Motor neuron (in vitro differentiated cells): Measurements from ENCODE around the gene RAPGEF1. TPM values are rescaled to one million over a fixed set of nuclear protein-coding genes. Genes with fewer than 3 reads are reported as not detected.

ENCODE experiments used
- ATAC-seq, 8 experiments: fragments of 200-7000 bp; cut with Tn5 transposase; replicated peaks in 6 of 8; 2 replicates each; pipeline ENCODE4 v1.8.0; 2021; ENCODE audit warnings: mild to moderate bottlenecking in 8 of 8, moderate library complexity in 8 of 8
- H3K27ac ChIP-seq, 2 donors: fragments of 250-450 bp; sonication (Bioruptor Pico); 2 replicates each; pipeline ENCODE4 v1.9.0; 2021; ENCODE audit warnings: antibody characterized with exemption in 2 of 2, mild to moderate bottlenecking in 2 of 2, moderate library complexity in 1 of 2
- H3K4me1 ChIP-seq, 2 donors: fragments of 250-450 bp; sonication (Bioruptor Pico); replicated peaks in 1 of 2; 2 replicates each; pipeline ENCODE4 v1.6.1; 2021; ENCODE audit warnings: antibody characterized with exemption in 2 of 2, mild to moderate bottlenecking in 2 of 2, moderate library complexity in 1 of 2
- H3K4me3 ChIP-seq, 5 donors: fragments of 250-450 bp; sonication (Bioruptor Pico); 2 replicates each; pipeline ENCODE4 v1.9.0; 2021; ENCODE audit warnings: antibody characterized with exemption in 5 of 5, mild to moderate bottlenecking in 5 of 5, moderate library complexity in 4 of 5
- WGBS, 10 experiments: fragments of 450-650 bp; shearing (Covaris generic); methylation state at CpG; one replicate each; pipeline ENCODE4 v1.0.0; 2022; 5-methylcytosine and 5-hydroxymethylcytosine counted together
- in situ Hi-C, 9 experiments: fragments of 400-800 bp; cut with MboI; loops; one replicate each; pipeline ENCODE4 v1.15.0; 2021; ENCODE audit warnings: low sequenced_read_pairs in 9 of 9, low pct_unique_long_range_greater_than_20kb in 2 of 9; ENCODE audit not compliant: unreplicated experiment in 9 of 9
- total RNA-seq, 8 experiments: library from RNA; unstranded; fragments of 300-600 nt; gene quantifications; 2 replicates each; pipeline versions ENCODE4 v1.2.3 to v1.2.4, GENCODE V29; 2022

Gene RAPGEF1
- total RNA-seq, 8 experiments from 2014 or later: 15.4 to 42.0 (median 24.9) TPM

- no peak overlapping the region for H3K4me3 ChIP-seq
- 83 to 100% (median 86%) methylated on average over 1 to 3 of the region's 16 CpGs; no CpG with 5 or more reads in 7 of the 10 experiments for WGBS, 10 experiments
- no peak overlapping the region for H3K27ac ChIP-seq
- ATAC-seq: no peak
- H3K4me1 ChIP-seq: no peaks in the 10 kb centered on the region
- in situ Hi-C loops: loop anchor here in 1 of 9 experiments (25.0 kb wide), 1 partner anchor 133 kb away; the partner anchor contains the start of gene RAPGEF1
These were observed 136.0 kb downstream of the RAPGEF1 start for GRCh38 chr9:131603711-131604439.

GRCh38 chr9:131603199-131603598 lies 136.7 kb downstream of the RAPGEF1 start:
- Histone ChIP-seq H3K4me3 (no peak overlapping the region), H3K4me1 (no peaks in the 10 kb centered on the region), H3K27ac (no peak overlapping the region)
- no peak for ATAC-seq
- in situ Hi-C loops: loop anchor here in 1 of 9 experiments (25.0 kb wide), 1 partner anchor 134 kb away; the partner anchor contains the start of gene RAPGEF1
- 80 to 100% (median 90%) methylated on average over 1 to 6 of the region's 9 CpGs; no CpG with 5 or more reads in 5 of the 10 experiments for WGBS, 10 experiments

GRCh38 chr9:131601683-131602181 lies 138.1 kb downstream of the RAPGEF1 start:
- H3K27ac ChIP-seq: no peak overlapping the region
- no peaks in the 10 kb centered on the region for H3K4me1 ChIP-seq
- 90 to 100% (median 99%) methylated on average over 3 to 13 of the region's 14 CpGs; no CpG with 5 or more reads in 2 of the 10 experiments for WGBS, 10 experiments
- in situ Hi-C loops: loop anchor here in 1 of 9 experiments (25.0 kb wide), 1 partner anchor 136 kb away; the partner anchor contains the start of gene RAPGEF1
- no peak for ATAC-seq
- H3K4me3 ChIP-seq: no peak overlapping the region

- 83 to 100% (median 89%) methylated on average over 1 to 7 of the region's 17 CpGs; no CpG with 5 or more reads in 5 of the 10 experiments for WGBS, 10 experiments
- H3K4me1 ChIP-seq: no peaks in the 10 kb centered on the region
- no peak overlapping the region for H3K4me3 ChIP-seq
- ATAC-seq: no peak
- in situ Hi-C loops: loop anchor here in 5 of 9 experiments (10.0 to 25.0 kb wide), 2 partner anchors 139 to 147 kb away; partner anchors contain the start of gene RAPGEF1 (in 5 of the 5)
- no peak overlapping the region for H3K27ac ChIP-seq
These were observed 141.8 kb downstream of the RAPGEF1 start for GRCh38 chr9:131598121-131598520.

DNA sequence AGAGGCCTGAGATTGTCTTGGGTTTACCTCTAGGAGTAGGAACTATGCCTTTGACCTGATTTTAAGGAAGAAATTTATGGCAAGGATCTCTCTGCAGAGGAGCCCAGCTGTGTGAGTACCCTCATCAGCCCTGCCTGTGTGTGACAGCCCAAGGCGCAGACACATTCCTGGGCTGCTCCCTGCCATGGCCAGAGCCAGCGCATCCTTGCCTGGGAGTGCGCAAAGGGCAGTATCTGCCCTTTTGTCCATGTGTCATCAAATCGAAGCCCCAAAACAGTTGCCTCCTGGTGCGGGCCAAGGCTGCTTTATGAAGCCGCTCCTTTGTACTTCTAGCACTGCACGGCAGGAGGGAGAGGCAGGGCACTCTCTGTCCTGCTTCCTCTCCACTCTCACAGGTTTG lies 142.6 kb downstream of the RAPGEF1 start:
- ATAC-seq: no peak
- H3K4me3 ChIP-seq: no peak overlapping the region
- 80 to 100% (median 92%) methylated on average over 1 to 4 of the region's 7 CpGs; no CpG with 5 or more reads in 4 of the 10 experiments for WGBS, 10 experiments
- no peaks in the 10 kb centered on the region for H3K4me1 ChIP-seq
- in situ Hi-C loops: loop anchor here in 5 of 9 experiments (10.0 to 25.0 kb wide), 2 partner anchors 140 to 148 kb away; partner anchors contain the start of gene RAPGEF1 (in 5 of the 5)
- H3K27ac ChIP-seq: no peak overlapping the region

- whole genome bisulfite sequencing, 10 experiments: 92 to 100% (median 100%) methylated on average over 1 to 3 of the region's 4 CpGs; no CpG with 5 or more reads in 7 of the 10 experiments
- no peak overlapping the region for H3K27ac ChIP-seq
- in situ Hi-C loops: loop anchor here in 5 of 9 experiments (10.0 to 25.0 kb wide), 2 partner anchors 141 to 148 kb away; partner anchors contain the start of gene RAPGEF1 (in 5 of the 5)
- H3K4me3 ChIP-seq: no peak overlapping the region
- no peaks in the 10 kb centered on the region for H3K4me1 ChIP-seq
- no peak for ATAC-seq
These were observed 143.5 kb downstream of the RAPGEF1 start for GRCh38 chr9:131596430-131596743.

GRCh38 chr9:131595696-131596429 lies 144.0 kb downstream of the RAPGEF1 start:
- Histone ChIP-seq H3K27ac (no peak overlapping the region), H3K4me1 (no peaks in the 10 kb centered on the region), H3K4me3 (no peak overlapping the region)
- ATAC-seq: peak in 2 of 8 experiments; percentile 54 to 64
- 0 to 100% (median 94%) methylated on average over 1 to 10 of the region's 20 CpGs; no CpG with 5 or more reads in 1 of the 10 experiments for WGBS, 10 experiments
- in situ Hi-C loops: loop anchor here in 5 of 9 experiments (10.0 to 25.0 kb wide), 2 partner anchors 141 to 149 kb away; partner anchors contain the start of gene RAPGEF1 (in 5 of the 5)

DNA sequence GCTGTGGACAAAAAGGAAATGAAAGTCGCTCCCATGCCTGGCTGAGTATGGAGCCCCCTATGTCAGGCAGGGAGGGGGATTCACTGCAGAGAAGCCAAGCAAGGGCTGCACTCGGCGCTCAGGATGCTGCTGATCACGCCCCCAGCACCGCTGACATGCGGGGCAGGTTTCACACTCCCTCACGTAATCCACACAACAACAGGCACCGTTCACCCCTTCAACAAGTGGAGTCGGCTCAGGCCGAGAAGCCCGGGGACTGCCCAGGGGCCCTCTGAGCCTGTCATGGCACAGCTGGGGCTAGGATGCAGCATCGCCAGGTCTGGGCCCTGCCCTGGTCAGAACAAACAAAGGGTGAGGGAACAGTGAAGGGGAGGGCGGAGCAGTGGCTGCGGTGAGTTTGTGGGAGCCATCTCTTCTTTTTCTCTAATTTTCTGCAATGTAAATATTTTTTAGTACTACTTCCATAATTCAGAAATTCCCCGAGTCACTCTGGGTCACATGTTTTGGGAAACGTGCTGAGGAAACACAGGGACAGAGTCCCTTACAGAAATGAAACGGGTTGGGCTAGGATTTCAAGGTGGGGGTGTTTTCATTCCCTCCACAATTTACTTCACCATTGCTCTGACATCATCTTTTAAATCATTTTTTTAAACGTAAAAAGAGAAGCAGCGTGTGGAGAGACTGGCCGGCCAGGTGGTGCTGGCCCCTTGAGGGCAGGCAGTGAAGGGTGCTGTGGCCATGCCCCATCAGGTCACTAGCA lies 144.8 kb downstream of the RAPGEF1 start:
- Histone ChIP-seq H3K4me1 (no peaks in the 10 kb centered on the region), H3K4me3 (no peak overlapping the region), H3K27ac (no peak overlapping the region)
- ATAC-seq: peak in 5 of 8 experiments; percentile 15 to 37 (median 18)
- in situ Hi-C loops: loop anchor here in 5 of 9 experiments (10.0 to 25.0 kb wide), 2 partner anchors 142 to 150 kb away; partner anchors contain the start of gene RAPGEF1 (in 5 of the 5)
- 47 to 86% (median 60%) methylated on average over 3 to 9 of the region's 20 CpGs; no CpG with 5 or more reads in 2 of the 10 experiments for WGBS, 10 experiments

DNA sequence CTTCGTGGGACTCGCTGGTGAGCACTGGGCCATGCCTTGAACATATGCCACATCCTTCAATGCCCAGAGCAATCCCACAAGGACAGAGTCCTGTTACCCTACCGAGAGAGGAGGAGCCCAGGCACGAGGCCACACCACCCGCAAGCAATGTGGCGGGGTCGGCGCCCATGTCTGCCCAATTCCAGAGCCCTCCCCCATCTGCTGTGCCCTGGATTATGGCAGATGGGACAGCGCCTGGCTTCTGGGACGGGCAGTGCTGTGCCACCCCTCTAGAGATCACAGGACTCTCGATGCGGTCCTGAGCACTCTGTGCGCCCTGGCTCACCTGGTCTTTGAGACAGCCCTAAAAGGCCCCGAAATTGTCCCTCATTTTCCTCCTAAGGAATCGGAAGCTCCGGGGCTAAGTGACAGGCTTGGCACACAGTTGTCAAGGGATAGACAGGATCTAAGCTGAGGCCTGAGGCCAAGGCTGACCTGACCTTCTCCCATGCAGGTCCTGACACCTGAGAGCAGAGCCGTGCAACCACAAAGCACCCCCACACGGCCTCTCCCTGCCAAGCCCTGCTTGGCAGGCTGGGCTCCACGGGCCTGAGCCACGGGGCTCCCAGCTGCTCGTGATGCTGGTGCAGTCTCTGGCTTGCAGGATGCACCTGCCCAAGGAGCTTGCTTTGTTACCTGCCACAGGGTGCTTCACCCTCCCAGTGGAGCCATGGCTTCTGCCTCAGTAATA lies 145.8 kb downstream of the RAPGEF1 start:
- H3K27ac ChIP-seq: no peak overlapping the region
- H3K4me3 ChIP-seq: no peak overlapping the region
- no peaks in the 10 kb centered on the region for H3K4me1 ChIP-seq
- 60 to 100% (median 94%) methylated on average over 1 to 7 of the region's 21 CpGs; no CpG with 5 or more reads in 5 of the 10 experiments for WGBS, 10 experiments
- no peak for ATAC-seq
- in situ Hi-C loops: loop anchor here in 5 of 9 experiments (10.0 to 25.0 kb wide), 2 partner anchors 143 to 151 kb away; partner anchors contain the start of gene RAPGEF1 (in 5 of the 5)

DNA sequence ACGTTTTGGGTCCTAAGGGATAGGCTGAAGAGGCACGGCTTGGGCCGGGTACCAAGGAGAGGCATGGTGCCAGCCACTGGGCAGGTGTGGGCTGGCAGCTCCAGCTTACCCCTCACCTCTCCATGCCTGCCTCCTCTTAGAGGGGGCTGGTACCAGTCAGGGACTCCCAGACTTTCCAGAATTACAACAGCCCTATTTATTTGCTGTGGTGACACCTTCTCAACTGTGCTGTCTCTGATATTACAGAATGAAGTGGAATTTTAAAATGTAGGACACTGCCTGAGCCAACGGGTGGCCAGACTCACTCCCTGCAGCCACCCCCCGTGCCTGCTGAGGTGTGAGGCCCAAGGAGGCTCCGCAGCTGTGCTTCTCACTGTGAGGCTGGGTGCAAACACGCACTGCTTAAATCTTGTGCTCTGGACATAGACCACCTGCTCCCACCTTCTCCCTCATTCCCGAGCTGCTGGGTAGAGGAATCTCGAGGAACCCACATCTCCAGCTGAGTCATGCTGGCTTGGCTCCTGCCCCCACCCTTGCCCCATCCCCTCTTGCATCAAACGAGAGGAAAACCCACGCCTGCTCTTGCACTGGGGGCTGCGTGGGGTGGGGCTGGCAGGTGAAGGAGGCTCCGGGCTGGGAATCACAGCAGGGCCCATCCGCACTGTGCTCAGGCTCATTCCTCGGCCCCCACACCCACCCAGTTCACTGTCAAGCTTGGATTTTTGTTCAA lies 146.6 kb downstream of the RAPGEF1 start:
- peak in 2 of 8 experiments; percentile 5 to 15 for ATAC-seq
- in situ Hi-C loops: loop anchor here in 5 of 9 experiments (10.0 to 25.0 kb wide), 2 partner anchors 144 to 152 kb away; partner anchors contain the start of gene RAPGEF1 (in 5 of the 5)
- WGBS, 10 experiments: 80 to 100% (median 88%) methylated on average over 1 to 7 of the region's 15 CpGs; no CpG with 5 or more reads in 6 of the 10 experiments
- H3K4me1 ChIP-seq: no peaks in the 10 kb centered on the region
- no peak overlapping the region for H3K4me3 ChIP-seq
- H3K27ac ChIP-seq: no peak overlapping the region

GRCh38 chr9:131591845-131592208 lies 148.0 kb downstream of the RAPGEF1 start:
- 0 to 100% (median 31%) methylated on average over 1 to 2 of the region's 6 CpGs; no CpG with 5 or more reads in 6 of the 10 experiments for WGBS, 10 experiments
- no peak overlapping the region for H3K27ac ChIP-seq

More at GRCh38 chr9:131591845-131592208, 148.0 kb downstream of the RAPGEF1 start:
- no peak overlapping the region for H3K4me3 ChIP-seq
- no peaks in the 10 kb centered on the region for H3K4me1 ChIP-seq
- no peak for ATAC-seq
- in situ Hi-C loops: loop anchor here in 5 of 9 experiments (10.0 to 25.0 kb wide), 2 partner anchors 145 to 153 kb away; partner anchors contain the start of gene RAPGEF1 (in 5 of the 5)
